Measurements from ENCODE around the gene PYGB.

Gene PYGB

GRCh38 chr20:25313593-25313992, 65.7 kb downstream of the PYGB start:
- TF ChIP-seq YY1 (IDR thresholded peaks at IDR 0.05; ENCODE audit: insufficient read depth, insufficient read length) = no peak
- no peak for TF ChIP-seq SUZ12 (IDR thresholded peaks at IDR 0.05; ENCODE audit: extremely low read depth, insufficient read depth, insufficient read length)
- no peak for TF ChIP-seq ZNF274 (IDR thresholded peaks at IDR 0.05; ENCODE audit: low read depth, low read length)
- DNase-seq (ENCODE audit: low read depth, low spot score) = no peak
- H3K4me1 ChIP-seq (ENCODE audit: insufficient read depth, insufficient read length) = peaks cover 17% of the 10 kb centered on the region
- no peaks in the 10 kb centered on the region for H3K27me3 ChIP-seq (ENCODE audit: insufficient read depth, insufficient read length)
- H3K36me3 ChIP-seq (ENCODE audit: insufficient read depth, insufficient read length, low read length) = peaks cover 28% of the 10 kb centered on the region
- no peak overlapping the region for H3K9ac ChIP-seq (ENCODE audit: insufficient read length, low read depth)
- no peaks in the 10 kb centered on the region for H3K9me3 ChIP-seq (ENCODE audit: insufficient read depth, low read length)
- H3K4me3 ChIP-seq (ENCODE audit: insufficient read length, low read depth) = no peak overlapping the region

- H3K27me3 ChIP-seq (ENCODE audit: insufficient read depth, insufficient read length) = no peaks in the 10 kb centered on the region
- no peaks in the 10 kb centered on the region for H3K9me3 ChIP-seq (ENCODE audit: insufficient read depth, low read length)
- DNase-seq (ENCODE audit: low read depth, low spot score) = no peak
- H3K36me3 ChIP-seq (ENCODE audit: insufficient read depth, insufficient read length, low read length) = peaks cover 22% of the 10 kb centered on the region
- peaks cover 14% of the 10 kb centered on the region for H3K4me1 ChIP-seq (ENCODE audit: insufficient read depth, insufficient read length)
- TF ChIP-seq YY1 (IDR thresholded peaks at IDR 0.05; ENCODE audit: insufficient read depth, insufficient read length) (no peak), SUZ12 (IDR thresholded peaks at IDR 0.05; ENCODE audit: extremely low read depth, insufficient read depth, insufficient read length) (no peak), ZNF274 (IDR thresholded peaks at IDR 0.05; ENCODE audit: low read depth, low read length) (no peak)
- H3K4me3 ChIP-seq (ENCODE audit: insufficient read length, low read depth) = no peak overlapping the region
- H3K9ac ChIP-seq (ENCODE audit: insufficient read length, low read depth) = no peak overlapping the region
Measured at GRCh38 chr20:25314497-25315417, 66.9 kb downstream of the PYGB start.

- Histone ChIP-seq H3K27me3 (ENCODE audit: insufficient read depth, insufficient read length) (no peaks in the 10 kb centered on the region), H3K36me3 (ENCODE audit: insufficient read depth, insufficient read length, low read length) (peaks cover 29% of the 10 kb centered on the region), H3K4me1 (ENCODE audit: insufficient read depth, insufficient read length) (peaks cover 9% of the 10 kb centered on the region), H3K9ac (ENCODE audit: insufficient read length, low read depth) (no peak overlapping the region), H3K9me3 (ENCODE audit: insufficient read depth, low read length) (no peaks in the 10 kb centered on the region), H3K4me3 (ENCODE audit: insufficient read length, low read depth) (no peak overlapping the region)
- no peak for DNase-seq (ENCODE audit: low read depth, low spot score)
- TF ChIP-seq ZNF274 (IDR thresholded peaks at IDR 0.05; ENCODE audit: low read depth, low read length) (no peak), SUZ12 (IDR thresholded peaks at IDR 0.05; ENCODE audit: extremely low read depth, insufficient read depth, insufficient read length) (no peak), YY1 (IDR thresholded peaks at IDR 0.05; ENCODE audit: insufficient read depth, insufficient read length) (no peak)
Measured at GRCh38 chr20:25315418-25316210, 67.7 kb downstream of the PYGB start.

GRCh38 chr20:25316506-25317190, 68.8 kb downstream of the PYGB start:
- no peak for TF ChIP-seq ZNF274 (IDR thresholded peaks at IDR 0.05; ENCODE audit: low read depth, low read length)
- Histone ChIP-seq H3K9ac (ENCODE audit: insufficient read length, low read depth) (no peak overlapping the region), H3K4me1 (ENCODE audit: insufficient read depth, insufficient read length) (no peaks in the 10 kb centered on the region), H3K36me3 (ENCODE audit: insufficient read depth, insufficient read length, low read length) (peaks cover 33% of the 10 kb centered on the region), H3K4me3 (ENCODE audit: insufficient read length, low read depth) (no peak overlapping the region), H3K9me3 (ENCODE audit: insufficient read depth, low read length) (no peaks in the 10 kb centered on the region), H3K27me3 (ENCODE audit: insufficient read depth, insufficient read length) (no peaks in the 10 kb centered on the region)
- no peak for DNase-seq (ENCODE audit: low read depth, low spot score)

GRCh38 chr20:25317351-25318075, 69.6 kb downstream of the PYGB start:
- TF ChIP-seq ZNF274 (IDR thresholded peaks at IDR 0.05; ENCODE audit: low read depth, low read length) = no peak
- no peak for TF ChIP-seq YY1 (IDR thresholded peaks at IDR 0.05; ENCODE audit: insufficient read depth, insufficient read length)
- TF ChIP-seq SUZ12 (IDR thresholded peaks at IDR 0.05; ENCODE audit: extremely low read depth, insufficient read depth, insufficient read length) = no peak
- no peaks in the 10 kb centered on the region for H3K4me1 ChIP-seq (ENCODE audit: insufficient read depth, insufficient read length)
- no peak overlapping the region for H3K4me3 ChIP-seq (ENCODE audit: insufficient read length, low read depth)
- no peaks in the 10 kb centered on the region for H3K9me3 ChIP-seq (ENCODE audit: insufficient read depth, low read length)
- no peaks in the 10 kb centered on the region for H3K27me3 ChIP-seq (ENCODE audit: insufficient read depth, insufficient read length)
- H3K36me3 ChIP-seq (ENCODE audit: insufficient read depth, insufficient read length, low read length) = peaks cover 39% of the 10 kb centered on the region
- DNase-seq (ENCODE audit: low read depth, low spot score) = no peak
- no peak overlapping the region for H3K9ac ChIP-seq (ENCODE audit: insufficient read length, low read depth)

- peaks cover 46% of the 10 kb centered on the region for H3K36me3 ChIP-seq (ENCODE audit: insufficient read depth, insufficient read length, low read length)
- no peak overlapping the region for H3K4me3 ChIP-seq (ENCODE audit: insufficient read length, low read depth)
- no peaks in the 10 kb centered on the region for H3K9me3 ChIP-seq (ENCODE audit: insufficient read depth, low read length)
- TF ChIP-seq YY1 (IDR thresholded peaks at IDR 0.05; ENCODE audit: insufficient read depth, insufficient read length) (no peak), ZNF274 (IDR thresholded peaks at IDR 0.05; ENCODE audit: low read depth, low read length) (no peak), SUZ12 (IDR thresholded peaks at IDR 0.05; ENCODE audit: extremely low read depth, insufficient read depth, insufficient read length) (no peak)
- no peak overlapping the region for H3K9ac ChIP-seq (ENCODE audit: insufficient read length, low read depth)
- no peak for DNase-seq (ENCODE audit: low read depth, low spot score)
- no peaks in the 10 kb centered on the region for H3K4me1 ChIP-seq (ENCODE audit: insufficient read depth, insufficient read length)
- no peaks in the 10 kb centered on the region for H3K27me3 ChIP-seq (ENCODE audit: insufficient read depth, insufficient read length)
Measured at GRCh38 chr20:25318471-25319240, 70.8 kb downstream of the PYGB start.

Measured in NT2/D1 (cell line).